Mesendoderm (in vitro differentiated cells): ENCODE data around the gene CCL15.
"Not testable (repeated sequence)": the region's sequence is repeated elsewhere in the genome, so short reads cannot be mapped to it uniquely, and the experiment has no call there.

Experiments used
- DNase-seq: peaks from one replicate; pipeline ENCODE4 v3.0.0; 2013
- H2AK5ac ChIP-seq: 2 replicates; pipeline ENCODE4 v1.6.1; 2013; ENCODE audit warnings: low read length, inconsistent platforms
- H2BK120ac ChIP-seq: 2 replicates; pipeline ENCODE4 v1.6.1; 2013; ENCODE audit warnings: low read depth, mild to moderate bottlenecking, low read length, moderate library complexity, mixed read lengths
- H2BK15ac ChIP-seq: replicated peaks from 2 replicates; pipeline ENCODE4 v1.6.1; 2013; ENCODE audit warnings: low read depth, mild to moderate bottlenecking, moderate library complexity
- H2BK5ac ChIP-seq: 2 replicates; pipeline ENCODE4 v1.6.1; 2013; ENCODE audit warnings: low read length, inconsistent platforms
- H3K18ac ChIP-seq: 2 replicates; pipeline ENCODE4 v1.6.1; 2013; ENCODE audit warnings: mild to moderate bottlenecking, low read length, mixed read lengths
- H3K23ac ChIP-seq: one replicate; pipeline ENCODE4 v1.6.1; 2013; ENCODE audit warnings: low read length
- H3K27ac ChIP-seq: 2 replicates; pipeline ENCODE4 v1.5.1; 2013; ENCODE audit warnings: low read depth, mild to moderate bottlenecking, inconsistent platforms, low read length, moderate library complexity
- H3K27me3 ChIP-seq: 2 replicates; pipeline ENCODE4 v1.6.1; 2013; ENCODE audit warnings: low read length, control low read depth, mild to moderate bottlenecking, inconsistent platforms; ENCODE audit not compliant: insufficient read depth, poor library complexity
- H3K36me3 ChIP-seq: 2 replicates; pipeline ENCODE4 v1.6.1; 2013; ENCODE audit warnings: low read length, inconsistent platforms; ENCODE audit not compliant: control insufficient read depth, insufficient read depth
- H3K4ac ChIP-seq: one replicate; pipeline ENCODE4 v1.6.1; 2013; ENCODE audit warnings: low read depth, mild to moderate bottlenecking, low read length, moderate library complexity
- H3K4me1 ChIP-seq: 2 replicates; pipeline ENCODE4 v1.6.1; 2013; ENCODE audit warnings: low read depth, low read length, inconsistent platforms; ENCODE audit not compliant: control insufficient read depth
- H3K4me2 ChIP-seq: 2 replicates; pipeline ENCODE4 v1.6.1; 2013; ENCODE audit warnings: low read length
- H3K4me3 ChIP-seq: 2 replicates; pipeline ENCODE4 v1.5.1; 2013; ENCODE audit warnings: mild to moderate bottlenecking, low read length
- H3K56ac ChIP-seq: one replicate; pipeline ENCODE4 v1.6.1; 2013; ENCODE audit warnings: low read length
- H3K79me1 ChIP-seq: 2 replicates; pipeline ENCODE4 v1.6.1; 2013; ENCODE audit warnings: low read length, inconsistent platforms
- H3K79me2 ChIP-seq: 2 replicates; pipeline ENCODE4 v1.6.1; 2013; ENCODE audit warnings: mild to moderate bottlenecking, low read length; ENCODE audit not compliant: control insufficient read depth, insufficient read depth
- H3K9ac ChIP-seq: 2 replicates; pipeline ENCODE4 v1.6.1; 2013; ENCODE audit warnings: low read length, inconsistent platforms
- H4K5ac ChIP-seq: one replicate; pipeline ENCODE4 v1.6.1; 2013; ENCODE audit warnings: low read length
- H4K8ac ChIP-seq: one replicate; pipeline ENCODE4 v1.6.1; 2013; ENCODE audit warnings: low read depth, mild to moderate bottlenecking, control low read depth, low read length, moderate library complexity
- WGBS: extraction: QIAGEN DNeasy Blood & Tissue Kit; methylation state at CpG from one replicate; pipeline ENCODE4 v1.1.7; 2013; ENCODE audit warnings: low lambda C conversion rate, missing lambda C conversion rate; ENCODE audit not compliant: insufficient coverage; ENCODE audit errors: extremely low coverage; 5-methylcytosine and 5-hydroxymethylcytosine counted together

The CCL15 gene

DNA sequence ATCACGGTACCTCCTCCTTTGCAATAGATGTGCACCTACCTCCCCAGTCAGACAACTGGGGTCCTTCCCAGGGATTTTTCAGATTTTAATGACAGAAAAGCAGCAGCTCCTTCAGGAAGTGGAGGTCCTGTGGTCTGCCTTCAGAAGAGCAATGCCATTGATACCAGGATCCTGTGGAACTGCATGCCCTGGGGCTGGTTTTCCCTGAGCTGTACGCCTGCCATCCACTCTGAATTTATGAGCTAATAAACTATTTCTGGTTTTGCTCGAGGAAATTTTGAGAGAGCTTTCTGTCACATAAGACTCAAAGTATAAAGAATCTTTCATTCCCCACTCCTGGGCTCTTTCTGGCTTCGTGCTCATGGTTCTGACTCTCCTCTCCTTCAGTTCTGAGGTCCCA is 26.4 kb upstream of the CCL15 start:
- Histone ChIP-seq H3K4me3 (no peak overlapping the region), H2BK5ac (no peak overlapping the region), H3K79me2 (no peaks in the 10 kb centered on the region), H3K56ac (no peak overlapping the region), H4K8ac (no peak overlapping the region), H4K5ac (no peak overlapping the region), H3K23ac (no peak overlapping the region), H3K36me3 (no peaks in the 10 kb centered on the region), H3K27ac (no peak overlapping the region), H3K18ac (no peak overlapping the region), H3K4me2 (no peak overlapping the region), H2BK120ac (no peak overlapping the region), H3K9ac (no peak overlapping the region), H3K27me3 (no peaks in the 10 kb centered on the region), H2BK15ac (no peak overlapping the region), H3K4me1 (no peaks in the 10 kb centered on the region), H2AK5ac (no peak overlapping the region), H3K79me1 (no peaks in the 10 kb centered on the region), H3K4ac (no peak overlapping the region)
- WGBS = no CpG with 5 or more reads among the region's 4 CpGs
- DNase-seq = no peak

DNA sequence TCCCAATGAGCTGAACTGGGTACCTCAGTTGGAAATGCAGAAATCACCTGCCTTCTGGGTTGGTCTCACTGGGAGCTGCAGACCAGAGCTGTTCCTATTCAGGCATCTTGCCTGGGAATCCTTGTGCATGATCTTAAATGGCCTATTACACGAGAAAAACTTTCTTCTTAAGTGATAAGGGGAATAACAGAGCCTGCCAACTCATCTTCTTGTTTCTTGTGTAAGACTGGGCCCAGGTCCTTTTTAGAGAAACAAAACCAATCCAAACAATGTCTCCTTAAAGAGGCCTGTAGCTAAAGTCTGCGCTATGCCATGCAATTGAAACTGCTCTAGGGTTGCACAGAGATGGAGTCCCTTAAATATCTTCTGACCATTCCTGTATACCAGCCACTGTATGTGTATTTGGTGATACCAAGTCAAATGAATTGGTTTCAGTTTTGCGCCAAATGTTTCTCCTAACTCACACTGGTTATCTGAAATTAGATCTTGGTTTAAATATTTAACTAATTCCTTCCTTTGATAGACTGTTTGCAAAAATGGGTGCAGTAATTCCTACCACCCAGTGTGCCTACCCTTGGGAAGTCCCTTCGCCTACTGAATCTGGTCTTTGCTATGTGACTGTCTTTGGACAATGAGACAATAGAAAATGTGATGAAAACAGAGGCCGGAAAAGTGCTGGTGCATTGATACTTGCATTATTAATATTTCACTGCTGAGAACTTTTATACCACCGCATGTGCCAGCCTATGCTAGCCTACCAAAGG is 22.9 kb upstream of the CCL15 start:
- no CpG with 5 or more reads among the region's 6 CpGs for WGBS
- no peaks in the 10 kb centered on the region for H3K36me3 ChIP-seq
- H3K4me3 ChIP-seq = no peak overlapping the region
- no peak overlapping the region for H2BK5ac ChIP-seq
- no peak overlapping the region for H3K4ac ChIP-seq
- no peaks in the 10 kb centered on the region for H3K27me3 ChIP-seq
- H3K18ac ChIP-seq = no peak overlapping the region
- no peak overlapping the region for H2BK120ac ChIP-seq
- no peak overlapping the region for H4K8ac ChIP-seq
- no peak overlapping the region for H2AK5ac ChIP-seq
- H3K4me2 ChIP-seq = no peak overlapping the region
- no peak overlapping the region for H3K56ac ChIP-seq
- no peak overlapping the region for H3K9ac ChIP-seq
- no peaks in the 10 kb centered on the region for H3K79me2 ChIP-seq
- no peak overlapping the region for H3K23ac ChIP-seq
- no peak overlapping the region for H4K5ac ChIP-seq
- H3K79me1 ChIP-seq = no peaks in the 10 kb centered on the region
- H3K4me1 ChIP-seq = no peaks in the 10 kb centered on the region
- H2BK15ac ChIP-seq = no peak overlapping the region
- H3K27ac ChIP-seq = no peak overlapping the region
- no peak for DNase-seq

DNA sequence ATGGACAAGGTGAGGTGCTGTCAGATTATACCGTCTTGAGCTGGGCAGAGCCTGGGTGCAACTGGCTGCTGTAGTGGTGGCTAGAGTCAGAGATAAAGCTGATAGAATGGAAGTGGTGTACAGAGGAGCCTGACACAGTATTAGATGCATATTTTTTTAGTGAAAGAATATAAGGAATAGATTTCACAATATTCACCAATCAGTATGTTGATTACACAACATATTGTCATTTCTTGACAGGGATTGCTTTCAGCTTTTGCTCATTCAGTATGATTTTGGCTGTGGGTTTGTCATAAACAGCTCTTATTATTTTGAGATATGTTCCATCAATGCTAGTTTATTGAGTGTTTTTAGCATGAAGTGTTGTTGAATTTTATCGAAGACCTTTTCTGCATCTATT is 18.1 kb upstream of the CCL15 start:
- Histone ChIP-seq H2BK5ac (no peak overlapping the region), H3K23ac (no peak overlapping the region), H3K27ac (no peak overlapping the region), H3K4me1 (no peaks in the 10 kb centered on the region), H3K79me2 (no peaks in the 10 kb centered on the region), H3K4me2 (no peak overlapping the region), H3K27me3 (no peaks in the 10 kb centered on the region), H3K18ac (no peak overlapping the region), H4K8ac (no peak overlapping the region), H4K5ac (no peak overlapping the region), H2BK15ac (no peak overlapping the region), H3K4ac (no peak overlapping the region), H2AK5ac (no peak overlapping the region), H3K79me1 (no peaks in the 10 kb centered on the region), H2BK120ac (no peak overlapping the region), H3K36me3 (no peaks in the 10 kb centered on the region), H3K9ac (no peak overlapping the region), H3K56ac (no peak overlapping the region), H3K4me3 (no peak overlapping the region)
- no CpG with 5 or more reads among the region's 2 CpGs for WGBS
- no peak for DNase-seq

DNA sequence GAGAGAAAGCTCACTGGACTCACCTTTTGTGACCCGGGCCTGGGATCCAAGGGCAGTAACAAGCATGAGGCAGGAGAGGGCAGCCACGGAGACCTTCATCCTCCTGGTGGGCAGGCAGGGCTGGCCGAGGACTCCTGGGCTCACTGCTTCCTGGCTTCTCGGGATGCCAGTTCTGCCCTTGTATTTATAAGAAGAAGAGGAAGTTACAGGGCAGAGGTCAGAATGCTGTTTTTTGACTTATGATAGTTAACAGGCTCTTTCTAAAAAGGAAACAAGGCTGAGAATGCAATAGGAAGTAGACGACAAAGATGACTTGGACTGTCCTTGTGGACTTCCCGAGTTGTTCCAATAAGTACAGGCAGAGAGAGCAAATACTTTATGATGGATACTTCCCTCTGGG is 16.4 kb upstream of the CCL15 start, which contains the start of gene CCL23:
TSS of gene CCL23 (minus strand) at position 174 of the 400 bp plus-strand sequence. CDS start at position 99, 75 bp downstream.
- no peak for DNase-seq
- H3K4me1 ChIP-seq = no peaks in the 10 kb centered on the region
- no peak within 1 kb of the TSS for H3K4me3 ChIP-seq
- no peaks in the 10 kb centered on the region for H3K79me2 ChIP-seq
- no peak within 1 kb of the TSS for H4K5ac ChIP-seq
- no peak within 1 kb of the TSS for H3K4ac ChIP-seq
- no peak within 1 kb of the TSS for H3K23ac ChIP-seq
- no peaks in the 10 kb centered on the region for H3K36me3 ChIP-seq
- H3K56ac ChIP-seq = no peak within 1 kb of the TSS
- no peaks in the 10 kb centered on the region for H3K79me1 ChIP-seq
- no CpG with 5 or more reads among the region's 6 CpGs for WGBS
- H4K8ac ChIP-seq = no peak within 1 kb of the TSS
- H2BK15ac ChIP-seq = no peak within 1 kb of the TSS
- no peaks in the 10 kb centered on the region for H3K27me3 ChIP-seq
- H3K9ac ChIP-seq = no peak within 1 kb of the TSS
- H2BK5ac ChIP-seq = no peak within 1 kb of the TSS
- no peak within 1 kb of the TSS for H3K27ac ChIP-seq
- H2BK120ac ChIP-seq = no peak within 1 kb of the TSS
- no peak within 1 kb of the TSS for H3K4me2 ChIP-seq
- H3K18ac ChIP-seq = no peak within 1 kb of the TSS
- no peak within 1 kb of the TSS for H2AK5ac ChIP-seq

DNA sequence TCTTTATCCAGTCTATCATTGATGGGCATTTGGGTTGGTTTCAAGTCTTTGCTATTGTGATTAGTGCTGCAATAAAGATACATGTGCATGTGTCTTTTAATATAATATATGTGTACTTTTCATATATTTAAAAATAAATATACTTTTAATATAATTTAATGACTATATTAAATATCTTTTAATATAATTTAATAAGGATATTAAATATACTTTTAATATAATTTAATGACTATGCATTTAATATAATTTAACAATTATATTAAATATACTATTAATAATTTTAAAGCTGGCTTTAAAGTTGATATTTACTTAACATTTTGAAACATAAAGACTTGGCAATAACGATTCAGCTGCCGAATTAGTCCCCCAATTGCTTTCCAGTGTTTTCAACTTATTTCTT is 15.2 kb upstream of the CCL15 start:
- H3K9ac ChIP-seq = no peak overlapping the region
- no peak overlapping the region for H4K8ac ChIP-seq
- no peak overlapping the region for H3K18ac ChIP-seq
- H3K4me2 ChIP-seq = no peak overlapping the region
- H2BK5ac ChIP-seq = no peak overlapping the region
- DNase-seq = no peak
- no peak overlapping the region for H2AK5ac ChIP-seq
- H3K23ac ChIP-seq = no peak overlapping the region
- no peak overlapping the region for H2BK120ac ChIP-seq
- WGBS = no CpG with 5 or more reads among the region's 2 CpGs
- H3K36me3 ChIP-seq = no peaks in the 10 kb centered on the region
- no peak overlapping the region for H3K4ac ChIP-seq
- no peaks in the 10 kb centered on the region for H3K27me3 ChIP-seq
- no peaks in the 10 kb centered on the region for H3K79me2 ChIP-seq
- H3K79me1 ChIP-seq = no peaks in the 10 kb centered on the region
- H2BK15ac ChIP-seq = no peak overlapping the region
- H3K4me1 ChIP-seq = no peaks in the 10 kb centered on the region
- H3K56ac ChIP-seq = no peak overlapping the region
- H4K5ac ChIP-seq = no peak overlapping the region
- no peak overlapping the region for H3K27ac ChIP-seq
- H3K4me3 ChIP-seq = no peak overlapping the region

DNA sequence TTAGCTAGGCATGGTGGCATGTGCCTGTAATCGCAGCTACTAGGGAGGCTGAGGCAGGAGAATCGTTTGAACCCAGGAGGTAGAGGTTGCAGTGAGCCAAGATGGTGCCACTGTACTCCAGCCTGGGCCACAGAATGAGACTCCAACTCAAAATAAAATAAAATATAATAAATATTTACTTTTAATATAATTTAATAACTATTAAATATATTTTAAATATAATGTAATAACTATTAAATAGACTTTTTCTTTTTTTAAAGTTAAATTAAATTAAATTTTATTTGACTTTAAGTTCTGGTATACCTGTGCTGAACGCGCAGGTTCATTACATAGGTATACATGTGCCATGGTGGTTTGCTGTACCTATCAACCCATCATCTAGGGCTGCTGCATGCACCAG is 14.5 kb upstream of the CCL15 start:
- H3K27ac ChIP-seq, H4K5ac ChIP-seq, H3K4me3 ChIP-seq, H2BK15ac ChIP-seq, H2AK5ac ChIP-seq, H3K36me3 ChIP-seq, H3K4me2 ChIP-seq, DNase-seq, H3K18ac ChIP-seq, H3K23ac ChIP-seq, H3K4ac ChIP-seq, H3K27me3 ChIP-seq, H3K79me1 ChIP-seq, H3K9ac ChIP-seq, H3K56ac ChIP-seq, H3K4me1 ChIP-seq, H2BK120ac ChIP-seq, H4K8ac ChIP-seq, H2BK5ac ChIP-seq, H3K79me2 ChIP-seq: not testable (repeated sequence)
- no CpG with 5 or more reads among the region's 4 CpGs for WGBS
